Stimulated activated CD8-positive, alpha-beta memory T cell treated with anti-CD3 and anti-CD28 coated beads, Interleukin-7, amount 100 ng/mL, for 48 hours (primary cell): ENCODE measurements around the gene BBOX1.
"Not testable (repeated sequence)": the region's sequence is repeated elsewhere in the genome, so short reads cannot be mapped to it uniquely, and the experiment has no call there.

ENCODE experiments used
- DNase-seq, 2 donors: peaks; one replicate each; pipeline ENCODE4 v3.0.0-alpha.2; 2020; ENCODE audit warnings: low read depth in 1 of 2; ENCODE audit errors: extremely low read depth in 1 of 2

Gene BBOX1

GRCh38 chr11:27040302-27041115 is at the start of gene BBOX1:
TSS of gene BBOX1 (plus strand) at chr11:27040815. CDS start at chr11:27055431, 14,616 bp downstream.
- DNase-seq, result no peak

GRCh38 chr11:26992031-26992541 is 48.5 kb upstream of the BBOX1 start:
- DNase-seq, result no peak

GRCh38 chr11:26993965-26994457 is 46.6 kb upstream of the BBOX1 start, which contains the start of gene FIBIN:
TSS of gene FIBIN (plus strand) at chr11:26994112. CDS start at chr11:26994527, 415 bp downstream.
- DNase-seq, result no peak

- no peak for DNase-seq
These were observed 46.0 kb upstream of the BBOX1 start for GRCh38 chr11:26994631-26995095.

- DNase-seq, result no peak
These were observed 44.7 kb upstream of the BBOX1 start for GRCh38 chr11:26995701-26996460.

- DNase-seq, result no peak
These were observed 43.2 kb upstream of the BBOX1 start for GRCh38 chr11:26997378-26997777.

GRCh38 chr11:27001136-27001730 is 39.4 kb upstream of the BBOX1 start:
- not testable (repeated sequence) for DNase-seq

- DNase-seq, result no peak
These were observed 38.2 kb upstream of the BBOX1 start for GRCh38 chr11:27002431-27002830.

GRCh38 chr11:27002838-27003237 is 37.8 kb upstream of the BBOX1 start:
- no peak for DNase-seq

- no peak for DNase-seq
These were observed 36.5 kb upstream of the BBOX1 start for GRCh38 chr11:27004103-27004502.

- no peak for DNase-seq
These were observed 31.6 kb upstream of the BBOX1 start for GRCh38 chr11:27008811-27009535.

- DNase-seq, result no peak
These were observed 28.9 kb upstream of the BBOX1 start for GRCh38 chr11:27011560-27012233.

GRCh38 chr11:27012234-27012921 is 28.2 kb upstream of the BBOX1 start:
- DNase-seq, result no peak

- DNase-seq, result no peak
These were observed 26.7 kb upstream of the BBOX1 start for GRCh38 chr11:27013781-27014361.

GRCh38 chr11:27018902-27019529 is 21.6 kb upstream of the BBOX1 start:
- no peak for DNase-seq

- no peak for DNase-seq
These were observed 19.9 kb upstream of the BBOX1 start for GRCh38 chr11:27020751-27021150.

GRCh38 chr11:27022659-27023251 is 17.9 kb upstream of the BBOX1 start:
- DNase-seq, result no peak

- DNase-seq, result no peak
These were observed 15.8 kb upstream of the BBOX1 start for GRCh38 chr11:27024865-27025264.
